ENCODE results near the gene CCDC74A.
A peak's percentile ranks its signal among the peaks of the same experiment; 100 is the strongest.
"Not testable (repeated sequence)": the region's sequence is repeated elsewhere in the genome, so short reads cannot be mapped to it uniquely, and the experiment has no call there.

Gene CCDC74A

DNA sequence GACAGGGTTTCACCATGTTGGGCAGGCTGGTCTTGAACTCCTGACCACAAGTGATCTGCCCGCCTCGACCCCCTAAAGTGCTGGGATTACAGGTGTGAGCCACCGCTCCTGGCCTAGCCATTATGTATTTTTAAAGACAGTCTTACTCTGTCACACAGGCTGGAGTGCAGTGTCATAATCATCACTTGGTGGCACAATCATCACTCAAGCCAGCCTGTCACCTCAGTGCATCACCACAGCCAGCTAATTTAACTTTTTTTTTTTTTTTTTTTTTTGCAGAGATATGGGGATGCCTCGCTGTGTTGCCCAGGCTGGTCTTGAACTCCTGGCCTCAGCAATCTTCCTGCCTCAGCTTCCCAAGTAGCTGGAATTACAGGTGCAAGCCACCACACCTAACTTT is 24.1 kb upstream of the CCDC74A start:
- DNase-seq, result not testable (repeated sequence)

DNA sequence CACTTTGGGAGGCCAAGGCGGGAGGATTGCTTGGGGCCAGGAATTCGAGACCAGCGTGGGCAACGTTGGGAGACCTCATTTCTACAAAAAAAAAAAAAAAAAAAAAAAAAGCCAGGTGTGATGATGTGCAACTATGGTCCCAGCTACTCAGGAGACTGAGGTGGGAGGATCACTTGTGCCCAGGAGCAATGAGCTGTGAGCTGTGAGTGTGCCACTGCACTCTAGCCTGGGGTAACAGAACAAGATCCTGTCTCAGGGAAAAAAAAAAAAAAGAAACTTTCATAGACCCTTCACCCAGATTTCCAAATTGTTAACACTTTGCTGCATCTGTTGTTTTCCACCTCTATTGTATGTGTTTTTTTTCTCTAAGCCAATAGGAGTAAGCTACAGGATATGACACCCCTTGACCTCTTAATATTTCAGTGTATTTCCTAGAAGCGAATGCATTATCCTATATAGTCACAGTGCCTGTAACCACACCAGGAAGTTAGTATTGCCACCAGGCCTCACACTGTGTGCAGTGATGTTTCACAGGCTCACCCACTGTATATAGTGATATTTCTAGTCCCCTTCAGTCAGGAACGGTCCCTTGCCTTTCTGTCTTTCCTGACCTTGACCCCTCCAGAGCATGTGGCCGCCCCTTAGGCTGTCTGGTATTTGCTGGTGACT is 23.5 kb upstream of the CCDC74A start:
- DNase-seq, result not testable (repeated sequence)

DNA sequence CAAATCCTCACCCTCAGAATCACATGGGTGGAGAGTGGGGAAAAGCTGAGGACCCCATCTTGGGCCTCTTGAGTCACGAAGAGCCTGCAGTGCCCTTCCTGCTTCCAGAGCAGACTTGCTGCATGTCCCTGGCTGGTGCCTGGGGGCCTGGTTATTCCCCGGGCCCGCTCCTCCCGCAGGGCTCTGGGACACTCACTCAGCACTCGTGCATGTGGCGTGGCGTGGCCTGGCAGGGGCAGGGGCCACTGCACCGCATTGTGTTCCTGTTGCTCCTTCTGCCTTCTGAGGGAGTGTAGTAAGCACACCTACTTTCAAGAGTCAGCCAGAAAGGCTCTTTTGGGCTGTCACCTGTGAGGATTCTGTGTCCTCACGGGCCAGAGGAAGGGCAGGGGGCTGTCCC is 18.1 kb upstream of the CCDC74A start:
- DNase-seq, result no peak

DNA sequence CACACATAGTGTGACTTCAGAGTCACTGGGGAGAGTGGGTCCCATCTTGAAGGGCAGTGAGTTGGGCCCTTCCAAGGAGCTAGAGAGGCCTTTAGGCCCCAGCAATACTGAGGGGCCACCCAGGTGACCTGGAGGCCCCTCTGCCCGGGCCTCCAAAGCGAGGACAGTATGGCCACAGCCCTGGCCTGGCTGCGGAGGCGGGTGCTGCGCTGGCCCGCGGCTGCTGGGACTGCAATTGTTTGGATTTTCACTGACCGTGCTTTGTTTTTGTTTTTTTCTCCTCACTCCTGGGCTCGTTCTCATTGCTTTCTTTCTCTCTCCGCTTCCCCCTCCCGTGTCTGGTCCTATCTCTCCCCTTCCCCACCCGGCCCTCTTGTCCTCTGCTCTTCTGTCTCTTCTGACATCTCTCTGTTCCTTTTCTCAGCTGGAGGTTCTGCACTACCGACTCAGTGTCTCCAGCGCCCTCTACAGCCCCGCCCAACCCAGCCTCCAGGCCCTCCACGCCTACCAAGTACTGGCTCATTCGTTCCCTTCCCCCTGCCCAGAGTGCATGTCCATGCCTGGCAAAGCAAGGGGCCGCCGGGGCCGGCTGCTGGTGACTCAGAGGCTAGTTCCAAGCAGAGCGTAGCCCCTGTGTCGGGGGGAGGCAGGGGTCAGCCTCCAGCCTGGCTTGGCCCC is 16.3 kb upstream of the CCDC74A start:
- not testable (repeated sequence) for DNase-seq

DNA sequence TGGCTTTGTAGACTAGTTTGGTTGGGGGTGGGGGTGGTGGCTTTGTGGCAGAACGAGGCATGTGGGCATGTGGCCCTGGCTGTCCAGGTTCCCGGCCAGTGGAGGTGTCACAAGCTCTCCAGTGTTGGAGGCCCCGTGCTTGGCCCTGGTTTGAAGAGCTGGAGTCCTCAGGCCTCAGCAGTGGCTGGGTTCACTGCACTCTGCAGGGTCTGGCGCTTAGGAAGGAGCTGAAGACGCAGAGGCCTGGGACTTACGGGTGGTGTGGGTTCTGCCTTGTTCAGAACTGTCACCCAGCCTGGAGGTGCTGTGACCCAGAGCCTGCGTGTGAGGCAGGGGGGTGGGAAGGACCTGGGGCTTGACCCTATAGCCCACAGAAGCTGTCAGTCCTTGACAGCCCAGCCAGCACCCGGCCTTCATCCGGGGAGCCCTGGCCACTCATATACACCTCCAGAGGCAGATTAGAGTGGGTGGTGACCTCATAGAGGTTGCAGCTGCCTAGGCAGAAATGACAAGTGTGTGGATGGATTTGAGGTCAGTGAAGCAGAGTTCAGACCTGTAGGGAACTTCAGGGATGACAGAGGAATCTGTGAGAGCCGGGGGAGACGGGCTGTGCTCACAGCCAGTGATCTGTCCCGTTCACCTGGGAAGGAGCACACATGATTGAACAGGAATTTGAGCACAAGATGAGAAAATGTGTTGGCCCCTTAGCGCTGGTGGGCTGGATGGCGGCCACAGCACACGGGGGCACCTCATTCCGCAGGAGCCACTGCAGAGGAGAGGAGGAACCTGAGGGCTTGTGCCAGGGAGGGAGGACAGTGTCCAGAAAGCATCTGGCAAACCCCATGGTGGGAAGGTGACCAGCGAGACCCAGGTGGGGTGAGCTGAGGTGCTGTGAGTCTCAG is 15.5 kb upstream of the CCDC74A start:
- not testable (repeated sequence) for DNase-seq

DNA sequence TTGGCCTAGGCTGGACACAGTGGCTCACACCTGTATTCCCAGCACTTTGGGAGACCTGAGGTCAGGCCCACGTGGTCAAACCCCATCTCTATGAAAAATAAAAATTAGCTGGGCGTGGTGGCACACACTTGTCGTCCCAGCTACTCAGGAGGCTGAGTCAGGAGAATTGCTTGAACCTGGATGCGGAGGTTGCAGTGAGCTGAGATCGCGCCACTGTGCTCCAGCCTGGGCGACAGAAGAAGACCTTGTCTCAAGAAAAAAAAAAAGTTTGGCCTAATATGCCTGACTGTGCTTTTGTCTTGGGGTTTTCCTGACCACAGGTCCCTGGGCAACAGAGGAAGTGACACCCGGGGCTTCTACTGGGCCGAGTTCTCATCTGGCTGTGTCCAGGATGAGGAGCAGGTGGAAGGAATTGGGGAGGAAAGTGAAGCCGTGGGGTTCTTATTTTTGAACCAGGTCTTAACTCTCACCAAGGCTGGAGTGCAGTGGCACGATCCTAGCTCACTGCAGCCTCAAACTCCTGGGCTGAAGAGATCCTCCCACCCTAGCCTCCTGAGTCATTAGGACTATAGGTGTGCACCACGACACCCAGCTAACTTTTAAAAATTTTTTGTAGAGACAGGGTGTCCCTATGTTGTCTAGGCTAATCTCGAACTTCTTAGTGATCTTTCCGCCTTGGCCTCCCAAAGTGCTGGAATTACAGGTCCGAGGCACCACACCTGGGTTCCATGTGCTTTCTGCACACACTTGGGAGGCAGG is 13.1 kb upstream of the CCDC74A start:
- not testable (repeated sequence) for DNase-seq

DNA sequence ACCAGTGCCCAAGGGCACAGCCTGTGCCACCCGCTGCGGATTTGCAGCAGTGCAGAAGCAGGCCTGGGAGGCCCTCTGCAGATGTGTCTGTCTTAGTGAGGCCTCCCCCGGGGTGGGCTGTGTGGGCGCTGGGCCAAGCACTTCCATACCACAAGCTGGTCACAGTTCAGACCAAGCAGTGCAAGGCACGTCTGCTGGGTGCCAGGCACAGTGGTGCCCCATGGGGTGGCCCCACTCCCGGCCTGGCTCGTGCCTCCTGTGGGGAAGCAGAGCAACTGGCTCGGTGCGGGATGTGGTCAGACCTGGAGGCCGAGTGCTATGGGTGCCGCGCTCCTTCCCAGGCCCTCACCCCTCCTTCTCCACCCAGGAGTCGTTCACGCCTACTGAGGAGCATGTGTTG is 12.5 kb upstream of the CCDC74A start:
- DNase-seq, result not testable (repeated sequence)

DNA sequence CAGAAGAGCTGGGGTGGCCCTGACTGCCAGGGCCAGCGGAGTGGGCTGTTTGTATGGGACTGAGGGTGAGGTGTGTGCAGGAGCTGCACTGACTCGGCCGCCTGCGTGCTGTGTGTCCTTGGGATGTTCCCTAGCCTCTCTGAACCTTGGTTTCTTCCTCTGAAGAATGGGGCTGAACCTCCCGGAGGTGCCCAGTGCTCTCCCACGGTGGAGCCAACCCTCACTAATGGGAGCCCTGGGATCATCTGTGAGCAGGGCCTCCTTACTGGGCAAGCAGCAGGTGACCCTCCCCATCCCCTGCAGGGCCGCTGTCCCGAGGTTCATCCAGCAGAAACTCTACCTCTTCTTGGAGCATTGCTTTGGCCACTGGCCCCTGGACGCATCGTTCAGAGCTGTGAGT is 11.7 kb upstream of the CCDC74A start:
- peak; percentile 39 for DNase-seq

DNA sequence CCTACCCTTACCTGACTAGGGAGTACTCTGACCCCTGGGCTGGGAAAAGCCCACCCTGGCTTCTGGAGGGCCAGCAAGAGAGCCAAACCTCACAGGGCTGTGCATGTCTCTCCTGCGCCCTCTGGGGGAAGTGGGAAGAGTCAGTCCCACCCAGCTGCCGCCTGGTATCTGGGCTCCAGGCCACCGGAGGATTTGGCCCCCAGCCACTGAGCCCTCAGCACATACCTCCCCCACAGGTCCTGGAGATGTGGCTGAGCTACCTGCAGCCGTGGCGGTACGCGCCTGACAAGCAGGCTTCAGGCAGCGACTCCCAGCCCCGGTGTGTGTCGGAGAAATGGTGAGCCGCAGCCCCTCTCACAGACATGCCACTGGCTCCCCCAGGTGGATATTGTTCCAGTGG is 11.1 kb upstream of the CCDC74A start:
- peak; percentile 61 for DNase-seq

DNA sequence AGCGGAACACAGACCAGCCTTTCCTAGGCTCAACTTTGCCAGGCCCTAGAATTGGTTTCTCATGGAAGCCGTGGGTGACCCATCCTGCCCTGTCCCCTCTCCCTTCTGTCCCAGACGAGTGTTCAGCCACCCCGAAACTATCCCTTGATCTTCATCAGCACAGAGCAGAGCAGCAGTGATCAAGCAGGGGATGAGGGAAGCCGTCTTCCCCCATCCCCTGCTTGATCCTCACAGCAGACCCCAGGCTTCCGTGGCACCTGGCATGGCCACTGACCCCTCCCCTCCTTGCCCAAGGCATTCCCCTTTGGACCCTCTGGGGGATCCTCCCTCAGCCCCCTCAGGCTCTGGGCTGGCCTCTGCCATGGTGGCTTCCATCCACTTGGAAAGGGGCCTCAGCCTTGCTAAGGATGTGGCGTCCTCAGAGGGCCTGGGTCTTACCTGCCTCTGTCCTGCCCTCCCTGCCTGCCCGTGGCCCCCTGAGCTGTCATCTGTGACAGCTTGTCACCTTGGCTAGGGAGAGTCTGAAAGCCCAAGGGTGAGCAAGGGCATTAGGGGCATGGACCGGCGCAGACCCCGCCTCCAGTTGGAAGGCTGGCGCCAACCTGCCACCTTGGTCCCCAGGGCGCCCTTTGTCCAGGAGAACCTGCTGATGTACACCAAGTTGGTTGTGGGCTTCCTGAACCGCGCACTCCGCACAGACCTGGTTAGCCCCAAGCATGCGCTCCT is 10.4 kb upstream of the CCDC74A start:
- DNase-seq, result peak; percentile 62

DNA sequence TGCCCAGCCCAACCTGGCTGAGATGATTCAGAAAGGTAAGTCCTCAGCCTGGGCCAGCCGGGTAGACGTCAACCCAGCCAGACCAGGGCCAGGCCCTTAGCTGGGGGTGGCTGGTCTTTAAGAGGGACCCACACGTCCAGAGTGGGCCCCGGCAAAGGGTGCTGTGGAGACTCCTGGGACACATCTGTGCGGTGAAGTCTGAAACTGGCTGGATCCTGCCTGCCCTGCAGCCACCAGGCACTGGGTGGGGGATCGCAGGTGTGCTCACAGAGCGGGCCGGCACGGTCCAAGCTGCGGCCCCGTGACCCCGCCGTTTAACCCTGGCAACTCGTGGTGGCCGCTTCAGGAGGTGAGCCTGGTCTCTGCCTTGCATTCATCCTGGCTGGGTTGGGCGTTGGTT is 9.8 kb upstream of the CCDC74A start:
- DNase-seq, result not testable (repeated sequence)

DNA sequence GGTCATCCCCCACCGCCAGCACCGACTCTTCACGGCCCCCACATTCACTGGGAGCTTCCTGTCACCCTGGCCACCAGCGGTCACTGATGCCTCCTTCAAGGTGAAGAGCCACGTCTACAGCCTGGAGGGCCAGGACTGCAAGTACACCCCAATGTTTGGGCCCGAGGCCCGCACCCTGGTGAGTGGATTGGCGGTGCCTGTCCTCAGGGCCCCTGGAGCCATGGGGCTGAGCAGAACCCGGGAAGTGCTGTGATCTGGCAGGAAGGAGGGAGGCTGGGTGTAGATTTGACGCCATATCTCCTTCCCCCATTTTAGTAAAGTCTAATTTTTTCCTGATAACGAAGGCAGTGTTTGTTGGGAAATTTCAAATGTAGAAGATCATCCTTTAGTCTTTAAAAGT is 9.2 kb upstream of the CCDC74A start:
- DNase-seq, result peak; percentile 50

DNA sequence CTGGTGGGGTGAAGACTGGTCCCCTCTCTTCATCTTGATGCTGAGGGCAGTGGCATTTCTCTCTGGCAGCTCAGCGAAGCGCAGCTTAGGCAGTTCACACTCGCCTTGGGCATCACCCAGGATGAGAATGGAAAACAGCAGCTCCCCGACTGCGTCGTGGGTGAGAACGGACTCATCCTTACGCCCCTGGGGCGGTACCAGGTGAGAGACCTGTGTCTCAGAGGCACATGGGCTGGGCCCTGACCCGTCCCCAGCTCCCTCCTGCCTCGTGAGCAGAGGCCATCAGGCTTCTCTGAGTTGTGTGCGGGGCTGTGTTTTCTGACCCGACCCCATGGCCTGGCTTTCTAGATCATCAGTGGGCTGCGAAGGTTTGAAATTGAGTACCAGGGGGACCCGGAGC is 8.2 kb upstream of the CCDC74A start:
- peak; percentile 53 for DNase-seq

DNA sequence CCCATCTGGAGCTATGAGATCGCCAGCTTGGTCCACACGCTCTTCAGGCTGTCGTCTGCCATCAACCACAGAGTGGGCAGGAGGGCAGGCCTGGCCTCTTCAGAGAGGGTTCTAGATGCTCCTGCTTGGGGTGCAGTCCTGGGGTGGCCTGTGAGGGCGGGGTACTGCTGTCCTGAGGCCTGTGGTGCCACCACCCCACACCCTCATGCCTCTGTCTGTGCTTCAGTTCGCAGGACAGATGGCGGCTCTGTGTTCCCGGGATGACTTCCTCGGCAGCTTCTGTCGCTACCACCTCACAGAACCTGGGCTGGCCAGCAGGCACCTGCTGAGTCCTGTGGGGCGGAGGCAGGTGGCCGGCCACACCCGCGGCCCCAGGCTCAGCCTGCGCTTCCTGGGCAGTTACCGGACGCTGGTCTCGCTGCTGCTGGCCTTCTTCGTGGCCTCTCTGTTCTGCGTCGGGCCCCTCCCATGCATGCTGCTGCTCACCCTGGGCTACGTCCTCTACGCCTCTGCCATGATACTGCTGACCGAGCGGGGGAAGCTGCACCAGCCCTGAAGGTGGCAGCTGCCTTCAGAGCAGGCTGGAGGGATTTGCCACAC is 7.7 kb upstream of the CCDC74A start:
- DNase-seq, result peak; percentile 50

DNA sequence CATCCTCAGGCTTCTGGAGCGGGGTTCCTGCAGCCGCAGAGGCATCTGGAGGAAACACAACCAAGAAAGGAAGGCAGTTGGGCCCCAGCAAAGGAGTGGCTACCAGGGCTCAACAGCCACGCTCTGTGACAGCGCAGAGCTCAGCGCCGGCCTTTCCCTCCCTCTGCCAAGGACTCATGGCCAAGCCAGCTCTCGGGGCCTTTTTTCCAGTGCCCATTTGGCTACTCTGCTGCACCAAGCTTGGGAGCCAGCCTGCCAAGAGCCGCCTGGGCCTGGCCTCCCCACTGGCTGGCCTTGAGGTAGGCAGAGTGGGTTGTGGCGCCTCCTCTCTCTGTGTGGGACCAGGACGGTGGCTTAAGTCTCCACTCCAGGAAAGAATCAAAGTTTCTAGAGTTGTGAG is 7.2 kb upstream of the CCDC74A start:
- DNase-seq, result peak; percentile 45

DNA sequence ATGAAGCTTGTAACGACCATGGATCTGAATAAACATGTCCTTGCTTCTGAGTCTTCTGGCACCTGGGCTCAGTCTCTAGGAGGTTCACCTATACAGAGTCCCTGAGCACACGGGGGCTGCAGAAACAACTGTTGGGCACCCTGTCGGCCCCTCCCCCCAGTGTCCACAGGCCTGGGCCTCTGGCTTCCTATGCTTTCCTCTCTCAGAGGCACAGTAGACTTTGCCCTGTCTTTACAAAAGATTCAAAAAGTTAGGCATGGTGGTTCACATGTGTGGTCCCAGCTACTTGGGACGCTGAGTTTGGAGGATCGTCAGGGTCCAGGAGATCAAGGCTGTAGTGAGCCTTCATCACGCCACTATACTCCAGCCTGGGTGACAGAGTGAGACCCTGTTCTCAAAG is 6.2 kb upstream of the CCDC74A start:
- peak; percentile 43 for DNase-seq

DNA sequence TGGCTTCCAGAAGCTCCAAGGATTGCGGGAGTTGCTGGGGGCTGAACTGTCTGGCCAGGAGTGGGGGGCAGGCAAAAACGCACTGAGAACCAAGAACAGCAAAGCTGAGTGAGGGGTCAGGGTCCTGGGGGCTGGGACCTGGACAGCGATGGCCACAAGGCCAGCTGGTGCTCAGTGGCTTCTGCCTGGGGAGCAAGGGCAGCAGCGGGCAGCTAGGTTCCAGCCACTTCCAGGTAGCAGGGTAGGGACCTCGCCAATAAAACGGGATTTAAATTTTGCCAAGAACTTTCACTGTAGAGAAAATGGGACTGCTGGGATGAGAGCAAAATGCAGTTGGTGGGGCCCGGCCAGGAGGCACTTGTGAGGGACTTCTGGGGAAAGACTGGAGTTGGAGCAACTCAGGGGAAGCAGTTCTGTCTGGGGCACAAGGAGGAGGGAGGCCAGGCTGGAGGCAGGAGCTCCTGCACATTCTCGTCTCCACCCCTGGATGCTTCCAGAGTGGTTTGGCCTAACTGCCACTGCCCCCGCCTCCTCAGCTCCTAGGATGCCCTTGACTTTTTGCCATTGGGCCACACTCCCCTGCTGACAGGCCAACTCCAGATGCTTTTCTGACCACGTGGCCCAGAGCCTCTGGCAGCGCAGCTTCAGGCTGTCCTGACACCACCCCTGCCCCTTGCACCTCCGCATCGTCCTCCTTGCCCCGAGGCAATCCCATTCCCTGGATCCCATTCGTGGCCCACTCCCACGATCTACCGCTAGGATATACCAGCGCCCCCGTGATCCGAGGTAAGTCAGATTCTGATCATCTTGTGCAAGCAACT is 5.5 kb upstream of the CCDC74A start:
- peak; percentile 56 for DNase-seq

DNA sequence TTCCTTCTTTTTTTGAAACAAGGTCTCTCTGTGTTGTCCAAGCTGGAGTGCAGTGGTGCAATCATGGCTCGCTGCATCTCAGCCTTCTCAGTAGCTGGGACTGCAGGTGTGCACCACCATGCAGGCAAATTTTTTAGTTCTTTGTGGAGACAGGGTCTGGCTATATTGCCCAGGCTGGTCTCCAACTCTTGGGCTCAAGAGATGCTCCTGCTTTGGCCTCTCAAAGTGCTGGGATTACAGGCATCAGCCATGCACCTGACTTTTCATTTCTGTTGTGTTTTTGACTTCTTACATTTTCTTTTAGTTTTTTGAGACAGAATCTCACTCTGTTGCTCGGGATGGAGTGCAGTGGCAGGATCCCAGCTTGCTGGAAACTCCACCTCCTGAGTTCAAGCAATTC is 2.4 kb upstream of the CCDC74A start:
- peak; percentile 9 for DNase-seq

DNA sequence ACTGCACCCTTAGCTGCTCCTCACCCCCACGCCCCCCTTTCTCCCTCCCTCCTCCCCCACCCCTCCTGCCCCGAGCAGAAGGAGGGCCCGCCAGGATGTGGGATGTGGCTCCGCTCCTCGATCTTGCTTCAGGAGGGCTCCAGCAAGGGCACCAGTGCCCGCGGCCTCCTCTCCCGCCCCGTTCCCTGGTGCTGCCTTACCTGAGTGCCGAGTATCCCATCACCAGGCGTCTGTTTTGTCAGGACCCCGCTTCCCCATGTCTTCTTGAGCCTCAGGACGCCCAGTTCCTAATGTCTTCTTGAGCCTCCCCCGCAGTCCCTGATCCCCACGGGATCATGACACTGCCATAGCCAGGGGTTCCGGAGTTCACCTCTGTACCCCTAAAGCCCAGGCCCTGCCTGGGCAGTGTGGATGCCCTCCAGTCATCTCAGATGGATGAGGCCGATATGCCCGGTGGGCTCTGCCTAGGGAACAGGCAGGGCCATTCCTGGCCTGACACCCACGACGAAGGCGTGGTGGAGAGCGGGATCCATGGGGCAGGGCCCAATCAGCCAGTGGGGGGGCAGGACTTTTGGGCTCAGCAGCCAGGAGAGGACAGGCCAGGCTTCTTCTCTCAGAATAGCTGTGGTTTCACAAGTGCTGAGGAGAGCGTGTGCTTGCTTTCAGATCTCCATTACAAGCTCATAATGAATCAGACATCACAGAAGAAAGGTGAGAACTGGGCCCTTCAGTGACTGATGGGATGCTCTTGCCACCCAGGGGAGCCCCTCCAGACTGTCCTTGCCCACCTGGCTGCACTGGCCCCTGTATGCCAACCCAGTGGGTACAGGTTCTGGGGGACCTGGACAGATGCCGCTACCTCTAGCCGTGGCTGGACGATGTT is 1.5 kb downstream of the CCDC74A start:
- not testable (repeated sequence) for DNase-seq

All from activated effector memory CD4-positive, alpha-beta T cell treated with anti-CD3 and anti-CD28 coated beads, Interleukin-2, amount 50 U/mL, for 16 hours (primary cell).